Heart right ventricle (tissue), 16 donors: ENCODE measurements around the gene SPTAN1. TPM values are rescaled to one million over a fixed set of nuclear protein-coding genes. Genes with fewer than 3 reads are reported as not detected.
A peak's percentile ranks its signal among the peaks of the same experiment; 100 is the strongest.

Experiments used
- ATAC-seq, 8 donors: fragments of 200-7000 bp; cut with Tn5 transposase; one replicate each; pipeline ENCODE4 v1.9.1; 2020; ENCODE audit warnings: mild to moderate bottlenecking in 8 of 8, moderate library complexity in 8 of 8, moderate number of reproducible peaks in 1 of 8
- DNase-seq, 2 donors: peaks; one replicate each; pipeline ENCODE4 v3.0.0-alpha.2; 2020
- H3K27ac ChIP-seq, 10 donors: fragments of 200-600 bp; sonication (generic) in 2 of 10; one replicate each; pipeline versions ENCODE4 v1.5.0 to v1.8.0; 2020 to 2022; ENCODE audit warnings: mild to moderate bottlenecking in 3 of 10
- H3K27me3 ChIP-seq, 7 donors: fragments of 200-600 bp; one replicate each; pipeline ENCODE4 v1.8.0; 2021 to 2022; ENCODE audit warnings: mild to moderate bottlenecking in 2 of 7
- H3K36me3 ChIP-seq, 9 donors: fragments of 200-600 bp; sonication (generic) in 1 of 9; one replicate each; pipeline versions ENCODE4 v1.5.0 to v1.8.0; 2020 to 2022; ENCODE audit warnings: mild to moderate bottlenecking in 2 of 9
- H3K4me1 ChIP-seq, 9 donors: fragments of 200-600 bp; sonication (generic) in 1 of 9; one replicate each; pipeline versions ENCODE4 v1.5.0 to v1.8.0; 2020 to 2022; ENCODE audit warnings: mild to moderate bottlenecking in 4 of 9
- H3K4me3 ChIP-seq, 10 donors: fragments of 200-600 bp; sonication (generic) in 2 of 10; one replicate each; pipeline versions ENCODE4 v1.5.0 to v1.8.0; 2020 to 2022; ENCODE audit warnings: mild to moderate bottlenecking in 7 of 10, moderate library complexity in 2 of 10
- H3K9me3 ChIP-seq, 11 donors: fragments of 200-600 bp in 10 of 11; sonication (generic) in 2 of 11; one replicate each; pipeline versions ENCODE4 v1.5.0 to v1.8.0; 2013 to 2022; ENCODE audit warnings: mild to moderate bottlenecking in 2 of 11, control low read depth in 1 of 11, moderate library complexity in 1 of 11
- CTCF ChIP-seq, 9 donors: fragments of 200-600 bp; sonication (generic) in 2 of 9; IDR thresholded peaks; one replicate each; pipeline versions ENCODE4 v1.5.0 to v1.8.0; 2021 to 2022; ENCODE audit warnings: antibody characterized with exemption in 9 of 9, mild to moderate bottlenecking in 5 of 9, moderate library complexity in 1 of 9
- WGBS, 2 donors: extraction: QIAGEN DNeasy Blood & Tissue Kit; methylation state at CpG; one replicate each; pipeline ENCODE4 v1.1.7; 2013; ENCODE audit warnings: inconsistent platforms in 1 of 2; 5-methylcytosine and 5-hydroxymethylcytosine counted together
- intact Hi-C, 10 donors: fragments of 100-400 bp; cut with DNase I; formaldehyde crosslinking; loops; one replicate each; pipeline versions ENCODE4 v1.11.1 to v1.14.2; 2022
- polyA plus RNA-seq, 2 donors: library from polyadenylated mRNA; stranded (reverse); fragments of 200-250 nt; gene quantifications; one replicate each; pipeline ENCODE4 v1.2.3, GENCODE V29; 2013
- total RNA-seq, 10 donors: library from RNA; stranded (reverse); fragmentation: NEBNext Ultra II Directional in 3 of 10; extraction: Animal tissue kit (Norgen Biotek cat#: 25700) in 3 of 10; gene quantifications; one replicate each; pipeline versions ENCODE4 v1.2.1 to v1.2.4, GENCODE V29; 2021 to 2023
- donor health status: Arrhythmogenic right ventricular cardiomyopathy.
- donor health status: ischemic (EF 13 %, LVEDD 7.1; RV severe dilation, severe dysfunction).
- donor health status: healthy with polysubstance abuse.
- donor health status: DM: no; HTN: yes; CAD: no.
- donor health status: DM: no; HTN: no; CAD: no.
- donor health status: ischemic (EF 25% LVEDD 6.9; RV normal size, moderate dysfunction).
- donor health status: ischemic (EF 25% LVEDD 5.7; RV mildly dilated, moderate dysfunction).
- donor health status: healthy.
- donor health status: DM: yes; HTN: yes; CAD: no.
- donor health status: Ischemic cardiomyopathy.
- donor health status: ischemic (EF 35%, LVEDD 5.7; RV mildly dilated, moderate dysfunction).
- donor health status: nonischemic (EF 11% LVEDD 7.7; RV severe dilation, severe dysfunction).
- donor health status: DM: yes; HTN: yes; CAD: no.
- donor health status: PGD.
- donor health status: ischemic (EF 29% LVEDD 5.4; RV normal size, mild dysfunction).
- donor health status: nonischemic (EF 23%, LVEDD 6.1; RV moderate dilation, normal function).

SPTAN1 gene
- total and polyA plus RNA-seq, 12 donors, result 119 to 449 (median 342) TPM

GRCh38 chr9:128632066-128632465, 79.7 kb downstream of the SPTAN1 start:
- Histone ChIP-seq H3K4me1 (peaks cover 27 to 64% (median 39%) of the 10 kb centered on the region in 9 donors), H3K27me3 (no peaks in the 10 kb centered on the region), H3K4me3 (no peak overlapping the region), H3K36me3 (peaks cover 7 to 78% (median 73%) of the 10 kb centered on the region in 9 donors), H3K9me3 (no peaks in the 10 kb centered on the region), H3K27ac (peak overlapping the region in 3 of 10 donors; percentile 10 to 45 (median 12))
- intact Hi-C loops, result loop anchor here in 3 of 10 donors (10.0 kb wide), 1 partner anchor 53 kb away; the partner anchor contains the start of gene SET (in 3 of the 3)
- no peak for TF ChIP-seq CTCF (IDR thresholded peaks at IDR 0.05)
- 88 to 90% methylated on average over 10 of the region's 10 CpGs for WGBS, 2 donors
- DNase-seq, result no peak
- no peak for ATAC-seq

GRCh38 chr9:128632486-128632885, 80.1 kb downstream of the SPTAN1 start:
- H3K27ac ChIP-seq, result peak overlapping the region in 3 of 10 donors; percentile 10 to 45 (median 12)
- intact Hi-C loops, result loop anchor here in 3 of 10 donors (10.0 kb wide), 1 partner anchor 52 kb away; the partner anchor contains the start of gene SET (in 3 of the 3)
- WGBS, 2 donors, result 91 to 92% methylated on average over 14 of the region's 14 CpGs
- peaks cover 24 to 60% (median 38%) of the 10 kb centered on the region in 9 donors for H3K4me1 ChIP-seq
- no peak for ATAC-seq
- no peak for TF ChIP-seq CTCF (IDR thresholded peaks at IDR 0.05)
- no peaks in the 10 kb centered on the region for H3K27me3 ChIP-seq
- peaks cover 7 to 74% (median 69%) of the 10 kb centered on the region in 9 donors for H3K36me3 ChIP-seq
- no peak for DNase-seq
- H3K4me3 ChIP-seq, result no peak overlapping the region
- no peaks in the 10 kb centered on the region for H3K9me3 ChIP-seq

GRCh38 chr9:128633057-128633456, 80.7 kb downstream of the SPTAN1 start:
- WGBS, 2 donors, result 91 to 93% methylated on average over 21 of the region's 21 CpGs
- peak overlapping the region in 1 of 10 donors; percentile 97 for H3K27ac ChIP-seq
- intact Hi-C loops, result loop anchor here in 3 of 10 donors (10.0 kb wide), 1 partner anchor 52 kb away; the partner anchor contains the start of gene SET (in 3 of the 3)
- ATAC-seq (no peak), DNase-seq (no peak)
- no peak overlapping the region for H3K4me3 ChIP-seq
- no peaks in the 10 kb centered on the region for H3K27me3 ChIP-seq
- peaks cover 7 to 68% (median 63%) of the 10 kb centered on the region in 9 donors for H3K36me3 ChIP-seq
- TF ChIP-seq CTCF (IDR thresholded peaks at IDR 0.05), result no peak
- no peaks in the 10 kb centered on the region for H3K9me3 ChIP-seq
- H3K4me1 ChIP-seq, result peaks cover 21 to 55% (median 35%) of the 10 kb centered on the region in 9 donors

- H3K9me3 ChIP-seq, result no peaks in the 10 kb centered on the region
- no peaks in the 10 kb centered on the region for H3K27me3 ChIP-seq
- H3K4me3 ChIP-seq, result no peak overlapping the region
- no peak for TF ChIP-seq CTCF (IDR thresholded peaks at IDR 0.05)
- peaks cover 19 to 49% (median 31%) of the 10 kb centered on the region in 9 donors for H3K4me1 ChIP-seq
- peaks cover 7 to 63% (median 58%) of the 10 kb centered on the region in 9 donors for H3K36me3 ChIP-seq
- DNase-seq, result no peak
- intact Hi-C loops, result loop anchor here in 3 of 10 donors (10.0 kb wide), 1 partner anchor 51 kb away; the partner anchor contains the start of gene SET (in 3 of the 3)
- H3K27ac ChIP-seq, result peak overlapping the region in 2 of 10 donors; percentile 96 to 97
- WGBS, 2 donors, result 84 to 89% methylated on average over 11 of the region's 11 CpGs
- no peak for ATAC-seq
Measured at GRCh38 chr9:128633601-128634000, 81.2 kb downstream of the SPTAN1 start.
